Keratinocyte (primary cell): ENCODE results near the gene HBA2. TPM values are rescaled to one million over a fixed set of nuclear protein-coding genes. Genes with fewer than 3 reads are reported as not detected.
"Not testable (repeated sequence)": the region's sequence is repeated elsewhere in the genome, so short reads cannot be mapped to it uniquely, and the experiment has no call there.

ENCODE experiments used
- DNase-seq: peaks from one replicate; pipeline ENCODE4 v3.0.0-alpha.2; 2011; ENCODE audit warnings: low read depth, missing footprints, low spot score
- FAIRE-seq: peaks from 2 replicates; lab custom pipeline; 2011; peaks lifted over from hg19 to GRCh38; lab: Jason Lieb, UNC
- H2AFZ ChIP-seq: 2 replicates; pipeline ENCODE4 v1.6.0; 2012; ENCODE audit warnings: low read length, control low read depth, inconsistent platforms; ENCODE audit not compliant: control insufficient read depth
- H3K27ac ChIP-seq: 2 replicates; pipeline ENCODE4 v1.5.1; 2011; ENCODE audit warnings: low read length; ENCODE audit not compliant: control insufficient read depth, insufficient read depth
- H3K27me3 ChIP-seq: 3 replicates; pipeline ENCODE4 v1.6.0; 2011; ENCODE audit warnings: low read length; ENCODE audit not compliant: control insufficient read depth, insufficient read depth; ENCODE audit errors: extremely low read depth
- H3K36me3 ChIP-seq, 2 experiments: 2 replicates in 1 of 2; 3 replicates in 1 of 2; pipeline ENCODE4 v1.5.1; 2011; ENCODE audit warnings: low read length in 2 of 2, mild to moderate bottlenecking in 1 of 2; ENCODE audit not compliant: control insufficient read depth in 2 of 2, insufficient read depth in 2 of 2; ENCODE audit errors: extremely low read depth in 1 of 2
- H3K4me1 ChIP-seq: 3 replicates; pipeline ENCODE4 v1.5.1; 2011; ENCODE audit warnings: low read length; ENCODE audit not compliant: control insufficient read depth, insufficient read depth; ENCODE audit errors: extremely low read depth
- H3K4me2 ChIP-seq: 3 replicates; pipeline ENCODE4 v1.6.0; 2011; ENCODE audit warnings: low read depth, low read length; ENCODE audit not compliant: control insufficient read depth, insufficient read depth; ENCODE audit errors: extremely low read depth
- H3K4me3 ChIP-seq, 3 experiments: fragments of 200-600 bp in 1 of 3; sonication (generic) in 1 of 3; 2 replicates in 2 of 3; 3 replicates in 1 of 3; pipeline ENCODE4 v1.5.1; 2011 to 2016; ENCODE audit warnings: low read length in 3 of 3, mild to moderate bottlenecking in 3 of 3, control low read depth in 2 of 3, inconsistent platforms in 1 of 3, low read depth in 1 of 3, mixed read lengths in 1 of 3, mixed run types in 1 of 3, moderate library complexity in 1 of 3; ENCODE audit not compliant: control insufficient read depth in 2 of 3, insufficient read depth in 2 of 3; ENCODE audit errors: extremely low read depth in 1 of 3
- H3K79me2 ChIP-seq: 2 replicates; pipeline ENCODE4 v1.6.0; 2012; ENCODE audit warnings: low read length; ENCODE audit not compliant: control insufficient read depth, insufficient read depth
- H3K9ac ChIP-seq: 3 replicates; pipeline ENCODE4 v1.6.0; 2011; ENCODE audit warnings: low read length; ENCODE audit not compliant: control insufficient read depth, insufficient read depth; ENCODE audit errors: extremely low read depth
- H3K9me1 ChIP-seq: 3 replicates; pipeline ENCODE4 v1.6.0; 2011; ENCODE audit warnings: low read length; ENCODE audit not compliant: control insufficient read depth, insufficient read depth; ENCODE audit errors: extremely low read depth
- H3K9me3 ChIP-seq: 2 replicates; pipeline ENCODE4 v1.5.1; 2012; ENCODE audit warnings: low read depth, low read length; ENCODE audit not compliant: control insufficient read depth
- H4K20me1 ChIP-seq: 3 replicates; pipeline ENCODE4 v1.6.0; 2011; ENCODE audit warnings: low read length; ENCODE audit not compliant: control insufficient read depth, insufficient read depth; ENCODE audit errors: extremely low read depth
- CTCF ChIP-seq, 3 experiments: IDR thresholded peaks in 1 of 3; conservative IDR thresholded peaks in 1 of 3; optimal IDR thresholded peaks in 1 of 3; 2 replicates in 2 of 3; 3 replicates in 1 of 3; pipeline versions ENCODE3 to v1.5.1; 2011; ENCODE audit warnings: low read length in 3 of 3, mild to moderate bottlenecking in 3 of 3, moderate library complexity in 2 of 3, control low read depth in 1 of 3, inconsistent platforms in 1 of 3; ENCODE audit not compliant: insufficient read depth in 2 of 3; ENCODE audit errors: extremely low read depth in 1 of 3
- EZH2 ChIP-seq: IDR thresholded peaks from one replicate; pipeline ENCODE4 v1.6.1; 2012; ENCODE audit warnings: inconsistent platforms, mild to moderate bottlenecking, low read length, moderate library complexity
- dilution Hi-C: fragments of 300-500 bp; cut with MboI; formaldehyde crosslinking; loops from one replicate; pipeline ENCODE4 v1.7.0; 2020; ENCODE audit warnings: low sequenced_read_pairs; ENCODE audit not compliant: extremely low pct_ligation_motif_present
- polyA minus RNA-seq, 3 experiments: library from RNA; depleted of rRNA, polyadenylated mRNA; stranded (reverse); fragments of >200 nt; gene quantifications; 1 replicate in 1 of 3; 2 replicates in 1 of 3; 3 replicates in 1 of 3; pipeline ENCODE4 v1.2.3, GENCODE V29; 2011
- polyA plus RNA-seq, 5 experiments: library from polyadenylated mRNA; depleted of rRNA in 3 of 5; stranded (reverse) in 3 of 5; stranded (forward) in 1 of 5; unstranded in 1 of 5; fragments of >200 nt; gene quantifications; 1 replicate in 1 of 5; 2 replicates in 3 of 5; 3 replicates in 1 of 5; pipeline versions ENCODE4 v1.2.1 to v1.2.3, GENCODE V29; 2011 to 2012; ENCODE audit warnings: missing spikeins in 2 of 5, low read depth in 1 of 5, low replicate concordance in 1 of 5

HBA2 gene
- polyA plus RNA-seq = 0.26 TPM in 1 of 3 replicates, not detected in the others
- not detected for polyA plus RNA-seq (2011; ENCODE audit: low read depth)
- polyA plus RNA-seq (2011; cell fraction: cytosol; rRNA removed) = not detected in 2 replicates
- polyA plus RNA-seq (2011; cell fraction: nucleus; rRNA removed) = not detected in 2 replicates
- polyA plus RNA-seq (2012; ENCODE audit: low replicate concordance) = not detected in 2 replicates
- polyA minus RNA-seq = 1.1 TPM in 1 of 3 replicates, not detected in the others
- polyA minus RNA-seq (2011; cell fraction: cytosol; rRNA and poly(A)+ RNA removed) = not detected
- polyA minus RNA-seq (2011; cell fraction: nucleus; rRNA and poly(A)+ RNA removed) = 1.3 TPM in 1 of 2 replicates, not detected in the other

DNA sequence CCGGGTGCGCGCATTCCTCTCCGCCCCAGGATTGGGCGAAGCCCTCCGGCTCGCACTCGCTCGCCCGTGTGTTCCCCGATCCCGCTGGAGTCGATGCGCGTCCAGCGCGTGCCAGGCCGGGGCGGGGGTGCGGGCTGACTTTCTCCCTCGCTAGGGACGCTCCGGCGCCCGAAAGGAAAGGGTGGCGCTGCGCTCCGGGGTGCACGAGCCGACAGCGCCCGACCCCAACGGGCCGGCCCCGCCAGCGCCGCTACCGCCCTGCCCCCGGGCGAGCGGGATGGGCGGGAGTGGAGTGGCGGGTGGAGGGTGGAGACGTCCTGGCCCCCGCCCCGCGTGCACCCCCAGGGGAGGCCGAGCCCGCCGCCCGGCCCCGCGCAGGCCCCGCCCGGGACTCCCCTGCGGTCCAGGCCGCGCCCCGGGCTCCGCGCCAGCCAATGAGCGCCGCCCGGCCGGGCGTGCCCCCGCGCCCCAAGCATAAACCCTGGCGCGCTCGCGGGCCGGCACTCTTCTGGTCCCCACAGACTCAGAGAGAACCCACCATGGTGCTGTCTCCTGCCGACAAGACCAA lies at the start of gene HBA2:
Gene HBA2, plus strand, starts transcription at position 503 of the 568 bp plus-strand sequence. Its CDS starts 37 bp downstream, at position 540.
- H3K4me3 ChIP-seq, H3K9me3 ChIP-seq, H3K9ac ChIP-seq, dilution Hi-C loops, H3K36me3 ChIP-seq, H3K79me2 ChIP-seq, H3K27ac ChIP-seq, H3K4me1 ChIP-seq, H3K9me1 ChIP-seq, DNase-seq, FAIRE-seq, H3K4me2 ChIP-seq, H4K20me1 ChIP-seq, H2AFZ ChIP-seq: not testable (repeated sequence)
- peaks cover 49% of the 10 kb centered on the region for H3K27me3 ChIP-seq

- H3K4me1 ChIP-seq, H3K9me1 ChIP-seq, H2AFZ ChIP-seq, dilution Hi-C loops, H3K4me2 ChIP-seq, FAIRE-seq, DNase-seq, H3K27me3 ChIP-seq, H3K36me3 ChIP-seq, H3K27ac ChIP-seq, H3K9me3 ChIP-seq, H3K79me2 ChIP-seq, H3K9ac ChIP-seq, H4K20me1 ChIP-seq, H3K4me3 ChIP-seq: not testable (repeated sequence)
Measured at GRCh38 chr16:123558-124350, 48.9 kb upstream of the HBA2 start.

DNA sequence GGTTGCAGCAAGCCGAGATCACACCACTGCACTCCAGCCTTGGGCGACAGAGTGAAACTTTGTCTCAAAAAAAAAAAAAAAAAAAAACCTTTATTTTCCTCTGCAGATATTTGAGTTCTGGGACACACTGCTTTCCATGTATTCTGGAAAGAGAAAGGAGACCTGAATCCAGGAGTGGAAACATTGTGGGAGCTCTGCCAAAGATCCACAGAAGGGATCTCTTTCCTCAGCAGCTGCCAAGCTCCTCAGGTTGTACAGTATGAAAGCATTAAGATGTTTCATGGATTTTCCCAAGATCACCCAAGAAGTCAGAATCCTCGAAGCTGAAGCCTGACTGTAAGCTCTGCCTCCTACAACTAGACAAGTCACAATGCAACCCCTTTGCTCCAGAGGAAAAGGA lies 47.7 kb upstream of the HBA2 start:
- Histone ChIP-seq H3K4me2 (no peak overlapping the region), H3K9me1 (no peaks in the 10 kb centered on the region), H3K36me3 (peaks cover 8% of the 10 kb centered on the region in 2 experiments), H4K20me1 (peaks cover 2% of the 10 kb centered on the region), H3K79me2 (no peaks in the 10 kb centered on the region), H3K27ac (no peak overlapping the region), H3K9ac (no peak overlapping the region), H3K9me3 (no peaks in the 10 kb centered on the region), H3K4me3 (no peak overlapping the region), H3K27me3 (no peaks in the 10 kb centered on the region), H3K4me1 (no peaks in the 10 kb centered on the region), H2AFZ (no peak overlapping the region)
- dilution Hi-C loops = no loop called here
- TF ChIP-seq CTCF (optimal IDR thresholded peaks at IDR 0.05 in 1 of 3, IDR thresholded peaks at IDR 0.05 in 1 of 3, conservative IDR thresholded peaks at IDR 0.05 in 1 of 3; ENCODE audit: extremely low read depth in 1 of 3, insufficient read depth in 2 of 3, low read length in 3 of 3) (no peak), EZH2 (no peak)
- DNase-seq (no peak), FAIRE-seq (no peak)
